Stimulated activated effector memory CD8-positive, alpha-beta T cell treated with anti-CD3 and anti-CD28 coated beads, Interleukin-12 subunit alpha, Interleukin-12 subunit beta, amount 100 ng/mL, for 72 hours (primary cell): Measurements from ENCODE around the gene IRF1.
A peak's percentile ranks its signal among the peaks of the same experiment; 100 is the strongest.
"Not testable (repeated sequence)": the region's sequence is repeated elsewhere in the genome, so short reads cannot be mapped to it uniquely, and the experiment has no call there.

Experiments used
- ATAC-seq: fragments of 150-1000 bp; cut with Tn5 transposase; 2 replicates; pipeline ENCODE4 v1.10.0; 2021
- DNase-seq, 2 donors: peaks; one replicate each; pipeline ENCODE4 v3.0.0; 2021 to 2022; ENCODE audit warnings: low spot score in 2 of 2
- H3K27ac Mint-ChIP-seq: one replicate; pipeline ENCODE4 v1.8.0; 2022; ENCODE audit warnings: mild to moderate bottlenecking, mixed read lengths
- H3K36me3 Mint-ChIP-seq: one replicate; pipeline ENCODE4 v1.8.0; 2022; ENCODE audit warnings: mild to moderate bottlenecking, mixed read lengths
- H3K4me1 Mint-ChIP-seq: one replicate; pipeline ENCODE4 v1.8.0; 2022; ENCODE audit warnings: mixed read lengths
- H3K4me3 Mint-ChIP-seq: one replicate; pipeline ENCODE4 v1.8.0; 2022; ENCODE audit warnings: mild to moderate bottlenecking, mixed read lengths
- H3K9me3 Mint-ChIP-seq: one replicate; pipeline ENCODE4 v1.8.0; 2022; ENCODE audit warnings: mixed read lengths

The IRF1 gene, protein sequence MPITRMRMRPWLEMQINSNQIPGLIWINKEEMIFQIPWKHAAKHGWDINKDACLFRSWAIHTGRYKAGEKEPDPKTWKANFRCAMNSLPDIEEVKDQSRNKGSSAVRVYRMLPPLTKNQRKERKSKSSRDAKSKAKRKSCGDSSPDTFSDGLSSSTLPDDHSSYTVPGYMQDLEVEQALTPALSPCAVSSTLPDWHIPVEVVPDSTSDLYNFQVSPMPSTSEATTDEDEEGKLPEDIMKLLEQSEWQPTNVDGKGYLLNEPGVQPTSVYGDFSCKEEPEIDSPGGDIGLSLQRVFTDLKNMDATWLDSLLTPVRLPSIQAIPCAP

DNA sequence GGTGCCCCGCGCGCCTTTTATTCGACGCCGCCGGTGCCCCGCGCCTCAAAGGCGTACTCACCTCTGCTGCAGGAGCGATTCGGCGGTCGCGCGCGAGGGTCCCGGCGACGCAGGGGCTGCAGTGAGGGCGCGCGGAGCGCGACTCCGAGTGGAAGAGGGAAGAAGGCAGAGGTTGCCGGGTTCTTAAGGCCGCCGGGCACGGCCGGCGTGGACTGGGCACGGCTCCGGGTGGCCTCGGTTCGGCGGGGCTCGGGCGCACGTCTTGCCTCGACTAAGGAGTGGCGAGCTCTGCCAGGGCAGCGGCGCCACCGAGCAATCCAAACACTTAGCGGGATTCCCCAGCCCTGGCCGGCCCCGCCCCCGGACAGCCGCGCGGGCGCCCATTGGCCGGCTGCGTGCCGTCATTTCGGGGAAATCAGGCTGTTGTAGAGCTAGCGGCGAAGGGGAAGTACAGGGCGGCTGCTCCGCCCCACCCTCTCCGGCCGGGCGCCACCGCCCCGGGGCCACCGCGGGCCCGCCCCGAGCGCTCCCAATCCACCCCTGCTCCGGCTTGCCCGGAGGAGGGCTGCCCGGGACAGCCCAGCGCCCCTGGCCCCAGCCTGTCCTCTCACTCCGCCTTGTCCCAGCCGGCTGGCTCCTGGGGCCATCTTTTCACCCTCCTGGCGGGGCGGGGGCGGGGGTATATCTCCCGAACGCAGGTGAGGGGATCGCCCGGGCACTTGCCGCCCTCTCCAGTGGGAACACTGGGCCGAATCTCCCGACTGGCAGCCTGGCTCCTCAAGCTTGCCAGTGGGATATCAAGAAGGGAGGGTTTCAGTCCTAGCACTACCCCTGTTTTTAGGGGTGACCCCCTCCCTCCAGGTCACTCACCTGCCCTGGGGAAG is at the start of gene IRF1:
TSS of gene IRF1 (minus strand) at position 290 of the 884 bp plus-strand sequence. CDS start 1,295 bp downstream, outside the sequence.
- Mint-ChIP-seq H3K27ac (peak within 1 kb of the TSS; percentile 97), H3K4me3 (peak within 1 kb of the TSS; percentile 92), H3K9me3 (no peaks in the 10 kb centered on the region), H3K36me3 (peaks cover 79% of the 10 kb centered on the region), H3K4me1 (peaks cover 76% of the 10 kb centered on the region)
- DNase-seq (peak; percentile 99 to 100), ATAC-seq (peak; percentile 79)

DNA sequence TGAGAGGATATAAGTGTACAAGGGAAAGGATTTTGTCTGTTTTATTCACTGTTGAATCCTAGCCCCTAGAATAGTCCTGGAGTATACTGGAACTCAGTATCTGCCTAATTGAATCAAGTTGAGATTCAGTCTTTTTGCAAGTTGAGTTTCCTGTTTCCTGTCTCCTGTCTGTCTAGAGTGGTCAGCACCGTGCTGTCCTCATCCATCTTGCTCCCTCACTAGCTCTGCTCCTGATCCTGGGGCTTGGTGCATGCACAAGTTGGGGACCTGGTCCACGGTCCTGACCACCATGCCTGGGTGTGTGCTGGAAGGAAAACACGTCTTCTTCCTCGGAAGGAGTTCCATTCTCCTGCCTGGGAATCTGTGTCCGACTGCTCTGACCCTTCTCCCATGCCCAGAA is 49.6 kb upstream of the IRF1 start:
- no peak for DNase-seq
- Mint-ChIP-seq H3K36me3 (no peaks in the 10 kb centered on the region), H3K9me3 (no peaks in the 10 kb centered on the region), H3K4me3 (no peak overlapping the region), H3K27ac (peak overlapping the region; percentile 35), H3K4me1 (no peaks in the 10 kb centered on the region)
- no peak for ATAC-seq

DNA sequence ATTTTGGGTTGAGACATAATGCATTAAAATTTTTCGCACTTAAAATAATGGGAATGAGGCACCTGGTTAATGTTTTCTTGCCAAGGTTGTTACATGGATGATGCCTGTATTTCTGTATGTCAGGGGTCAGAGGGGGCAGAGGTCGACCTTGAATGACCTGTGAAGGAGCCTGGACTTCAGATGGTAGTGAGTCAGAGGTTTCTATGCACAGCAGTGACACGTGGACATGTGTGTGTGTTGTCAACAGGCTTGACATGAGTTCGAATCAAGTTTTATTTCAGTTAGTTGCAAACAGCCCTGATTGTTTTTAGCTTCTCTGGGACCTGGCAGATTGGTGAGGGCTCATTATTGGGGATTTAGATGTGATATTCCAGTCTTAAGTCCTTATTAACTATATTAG is 49.1 kb upstream of the IRF1 start:
- Mint-ChIP-seq H3K4me3 (no peak overlapping the region), H3K9me3 (no peaks in the 10 kb centered on the region), H3K4me1 (no peaks in the 10 kb centered on the region), H3K36me3 (no peaks in the 10 kb centered on the region), H3K27ac (peak overlapping the region; percentile 35)
- DNase-seq = no peak
- ATAC-seq = no peak

DNA sequence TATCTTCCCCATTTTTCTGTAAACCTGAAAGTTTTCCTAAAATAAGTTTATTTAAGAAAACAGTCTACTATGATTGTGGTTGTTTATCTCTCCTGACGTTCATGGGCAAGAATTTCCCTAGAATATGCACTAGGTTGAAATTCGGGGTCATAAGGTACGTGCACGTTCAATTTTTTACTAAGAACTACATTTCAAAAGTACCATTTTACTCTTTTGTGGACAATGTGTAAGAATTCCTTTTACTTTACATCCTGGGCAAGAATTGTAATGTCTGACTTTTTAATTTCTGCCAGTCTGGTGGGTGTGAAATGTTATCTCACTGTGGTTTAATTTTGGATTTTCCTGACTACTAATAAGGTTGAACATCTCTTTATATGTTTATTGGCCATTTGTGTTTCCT is 40.4 kb upstream of the IRF1 start:
- peak; percentile 53 for ATAC-seq
- DNase-seq = peak in 1 of 2 donors; percentile 40

DNA sequence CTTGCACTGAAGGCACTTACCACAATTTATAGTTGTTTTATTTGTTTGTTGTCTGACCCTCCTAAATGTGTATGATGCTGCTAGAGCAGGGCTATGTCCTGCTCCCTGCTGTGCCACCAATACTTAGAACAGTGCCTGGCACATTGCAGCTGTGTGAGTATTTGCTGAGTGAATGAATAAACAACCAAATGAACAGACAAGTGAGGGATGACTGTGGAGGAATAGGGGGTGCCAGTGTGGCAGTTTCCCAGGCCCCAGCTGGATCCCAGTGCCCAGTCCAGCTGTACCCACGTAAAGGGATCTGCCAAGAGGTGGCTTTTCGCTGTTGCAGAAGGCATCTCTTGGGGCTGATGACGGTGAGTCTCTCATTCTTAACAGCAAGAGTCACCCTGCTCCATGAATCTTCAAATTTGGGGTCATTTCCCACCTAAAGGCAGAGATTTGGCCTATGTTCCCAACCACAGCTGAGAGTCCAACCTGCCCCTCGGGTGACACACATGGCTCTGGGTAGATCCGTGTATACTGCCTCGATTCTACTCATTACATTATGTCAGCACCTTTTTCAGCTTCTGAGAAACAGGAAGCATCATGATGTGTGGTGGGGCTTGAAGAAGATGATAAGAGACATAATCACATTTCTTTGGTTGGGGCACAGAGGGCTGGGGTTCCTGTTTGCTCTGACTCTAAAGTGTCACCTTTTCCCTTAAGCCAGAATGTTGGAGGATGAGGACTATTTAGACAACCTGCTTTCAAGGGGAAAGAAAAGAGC is 38.5 kb upstream of the IRF1 start:
- Mint-ChIP-seq H3K9me3 (no peaks in the 10 kb centered on the region), H3K27ac (no peak overlapping the region), H3K4me3 (no peak overlapping the region), H3K36me3 (no peaks in the 10 kb centered on the region), H3K4me1 (peaks cover 62% of the 10 kb centered on the region)
- DNase-seq = no peak
- peak; percentile 74 for ATAC-seq

More for the DNA sequence above, 40.4 kb upstream of the IRF1 start:
- peak overlapping the region; percentile 27 for H3K27ac Mint-ChIP-seq
- peak overlapping the region; percentile 13 for H3K4me3 Mint-ChIP-seq
- H3K4me1 Mint-ChIP-seq = peaks cover 49% of the 10 kb centered on the region
- no peaks in the 10 kb centered on the region for H3K9me3 Mint-ChIP-seq
- H3K36me3 Mint-ChIP-seq = no peaks in the 10 kb centered on the region

DNA sequence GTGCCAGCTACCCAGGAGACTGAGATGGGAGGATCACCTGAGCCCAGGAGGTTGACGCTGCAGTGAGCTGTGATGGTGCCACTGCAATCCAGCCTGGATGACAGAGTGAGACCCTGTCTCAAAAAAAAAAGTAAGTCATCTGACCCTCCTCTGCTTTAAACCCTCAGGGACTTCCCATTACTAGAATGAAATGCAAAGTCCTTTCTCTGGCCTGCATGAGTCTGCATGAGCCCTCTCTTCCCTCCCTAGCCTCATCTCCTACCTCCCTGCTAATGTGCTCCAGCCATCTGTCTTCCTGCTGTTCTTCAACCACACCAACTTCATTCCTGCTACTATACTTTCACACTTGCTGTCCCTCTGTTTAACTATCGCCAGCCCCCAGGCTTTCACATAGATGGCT is 37.4 kb upstream of the IRF1 start:
- Mint-ChIP-seq H3K4me1 (peaks cover 62% of the 10 kb centered on the region), H3K27ac (no peak overlapping the region), H3K36me3 (no peaks in the 10 kb centered on the region), H3K9me3 (no peaks in the 10 kb centered on the region), H3K4me3 (no peak overlapping the region)
- DNase-seq (no peak), ATAC-seq (no peak)

DNA sequence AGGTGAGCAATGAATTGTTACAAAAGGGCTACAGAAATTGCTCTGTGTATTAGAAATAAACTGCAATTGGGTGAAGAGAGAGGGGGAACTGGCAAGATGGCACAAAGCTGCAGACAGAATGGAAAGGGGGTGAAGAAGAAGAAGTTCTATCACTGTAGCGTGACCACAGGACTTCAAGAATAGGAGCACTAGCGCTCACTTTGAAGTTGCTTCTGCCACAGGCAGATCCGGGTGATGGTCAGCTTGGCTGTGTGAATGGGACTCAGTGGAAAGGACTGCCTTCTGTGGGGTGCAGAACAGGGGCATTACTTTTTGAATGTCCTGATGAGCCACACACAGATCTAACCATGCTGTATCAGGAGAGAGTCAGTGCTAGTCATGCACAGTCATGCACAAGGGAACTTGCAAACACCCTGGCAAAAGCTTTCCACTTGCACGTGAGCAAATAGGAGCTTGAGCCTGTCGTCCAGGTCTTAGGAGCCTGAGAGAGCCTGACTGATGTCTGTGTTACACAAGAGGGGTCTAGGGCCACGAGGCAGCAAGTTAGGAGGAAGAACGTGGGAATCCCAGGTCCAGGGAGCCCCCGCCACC is 36.5 kb upstream of the IRF1 start:
- no peaks in the 10 kb centered on the region for H3K36me3 Mint-ChIP-seq
- H3K27ac Mint-ChIP-seq = peak overlapping the region; percentile 6
- ATAC-seq (no peak), DNase-seq (no peak)
- no peak overlapping the region for H3K4me3 Mint-ChIP-seq
- H3K4me1 Mint-ChIP-seq = peaks cover 59% of the 10 kb centered on the region
- no peaks in the 10 kb centered on the region for H3K9me3 Mint-ChIP-seq

DNA sequence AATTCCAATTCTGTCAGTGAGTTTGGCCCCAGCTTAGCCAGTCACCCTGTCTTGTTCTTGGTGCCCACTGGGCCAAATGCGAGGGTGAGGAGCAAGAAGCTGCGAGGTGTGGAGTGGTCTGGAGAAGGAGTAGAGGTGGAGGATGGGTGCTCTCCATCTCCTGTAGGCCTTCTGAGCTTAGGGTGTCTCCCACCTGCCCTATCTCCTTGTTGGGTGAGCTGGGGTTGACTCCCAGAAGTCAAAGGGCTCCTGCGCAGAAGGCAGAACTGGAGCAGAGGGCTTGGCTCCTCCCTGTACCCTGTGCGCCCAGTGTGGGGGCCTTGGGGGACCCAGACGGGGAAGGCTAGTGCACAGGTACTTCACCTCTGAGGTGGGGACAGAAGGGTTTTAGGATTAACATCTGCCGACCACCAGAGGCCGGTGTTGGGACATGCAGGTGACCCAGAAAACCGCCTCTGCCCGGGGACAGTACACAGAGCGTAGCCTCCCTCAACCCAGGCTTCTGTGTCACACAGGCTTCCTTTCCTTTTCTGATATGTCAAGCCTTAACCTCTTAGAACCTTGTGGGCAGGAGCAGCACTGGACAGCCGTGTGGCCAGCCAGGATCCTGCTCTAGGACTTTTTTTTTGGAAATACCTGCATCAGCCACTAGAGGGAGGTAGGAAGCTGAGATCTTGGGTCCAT is 35.9 kb upstream of the IRF1 start:
- ATAC-seq (peak; percentile 46), DNase-seq (peak; percentile 51 to 82)
- H3K27ac Mint-ChIP-seq = peak overlapping the region; percentile 6
- no peaks in the 10 kb centered on the region for H3K36me3 Mint-ChIP-seq
- peaks cover 53% of the 10 kb centered on the region for H3K4me1 Mint-ChIP-seq
- H3K4me3 Mint-ChIP-seq = no peak overlapping the region
- H3K9me3 Mint-ChIP-seq = no peaks in the 10 kb centered on the region

DNA sequence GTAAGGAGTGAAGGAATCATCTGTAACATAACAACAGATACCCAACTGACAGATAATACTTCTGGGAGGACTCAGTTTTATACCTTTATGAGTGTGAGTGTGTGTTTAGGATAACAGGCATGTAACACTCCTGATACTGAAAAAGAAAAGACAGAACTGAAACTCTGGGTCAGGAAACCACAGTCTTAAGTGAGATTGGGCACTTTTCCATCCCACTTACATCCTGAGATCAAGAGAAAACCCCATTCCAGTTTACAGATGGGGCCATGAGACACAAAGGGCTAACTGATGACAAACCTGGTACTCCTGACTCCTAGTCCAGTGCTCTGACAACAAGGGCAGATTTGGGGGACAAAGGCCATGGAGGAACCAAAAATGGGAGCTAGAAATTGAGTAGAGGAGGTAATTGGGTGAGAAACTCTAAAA is 34.7 kb upstream of the IRF1 start:
- peak; percentile 86 for ATAC-seq
- Mint-ChIP-seq H3K4me3 (peak overlapping the region; percentile 22), H3K9me3 (no peaks in the 10 kb centered on the region), H3K4me1 (peaks cover 45% of the 10 kb centered on the region), H3K27ac (peak overlapping the region; percentile 77), H3K36me3 (no peaks in the 10 kb centered on the region)
- no peak for DNase-seq

DNA sequence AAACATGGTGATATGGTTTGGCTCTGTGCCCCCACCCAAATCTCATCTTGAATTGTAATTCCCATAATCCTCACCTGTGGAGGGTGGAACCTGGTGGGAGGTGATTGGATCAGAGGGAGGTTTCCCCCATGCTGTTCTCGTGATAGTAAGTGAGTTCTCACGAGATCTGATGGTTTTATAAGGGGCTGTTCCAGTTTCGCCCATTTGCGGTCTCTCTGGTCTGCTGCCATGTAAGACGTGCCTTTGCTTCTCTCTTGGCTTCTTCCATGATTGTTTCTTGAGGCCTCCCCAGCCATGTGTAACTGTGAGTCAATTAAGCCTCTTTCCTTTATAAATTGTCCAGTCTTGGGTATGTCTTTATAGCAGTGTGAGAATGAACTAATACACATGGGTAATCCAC is 34.3 kb upstream of the IRF1 start:
- DNase-seq, ATAC-seq, H3K9me3 Mint-ChIP-seq, H3K36me3 Mint-ChIP-seq: not testable (repeated sequence)
- Mint-ChIP-seq H3K4me1 (peaks cover 45% of the 10 kb centered on the region), H3K4me3 (peak overlapping the region; percentile 22), H3K27ac (peak overlapping the region; percentile 77)

DNA sequence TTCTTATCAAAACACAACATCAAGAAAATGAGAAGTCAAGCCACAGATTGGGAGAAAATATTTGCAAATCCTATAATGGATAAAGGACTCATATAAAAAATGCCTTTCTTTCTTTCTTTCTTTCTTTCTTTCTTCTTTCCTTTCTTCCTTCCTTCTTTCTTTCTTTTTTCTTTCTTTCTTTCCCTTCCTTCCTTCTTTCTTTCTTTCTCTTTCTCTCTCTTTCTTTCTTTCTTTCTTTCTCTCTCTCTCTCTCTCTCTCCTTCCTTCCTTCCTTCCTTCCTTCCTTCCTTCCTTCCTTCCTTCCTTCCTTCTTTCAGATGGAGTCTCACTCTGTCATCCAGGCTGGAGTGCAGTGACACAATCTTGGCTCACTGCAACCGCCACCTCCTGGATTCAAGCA is 31.5 kb upstream of the IRF1 start:
- H3K4me3 Mint-ChIP-seq, ATAC-seq, H3K36me3 Mint-ChIP-seq, H3K9me3 Mint-ChIP-seq, DNase-seq, H3K27ac Mint-ChIP-seq: not testable (repeated sequence)
- peaks cover 24% of the 10 kb centered on the region for H3K4me1 Mint-ChIP-seq

DNA sequence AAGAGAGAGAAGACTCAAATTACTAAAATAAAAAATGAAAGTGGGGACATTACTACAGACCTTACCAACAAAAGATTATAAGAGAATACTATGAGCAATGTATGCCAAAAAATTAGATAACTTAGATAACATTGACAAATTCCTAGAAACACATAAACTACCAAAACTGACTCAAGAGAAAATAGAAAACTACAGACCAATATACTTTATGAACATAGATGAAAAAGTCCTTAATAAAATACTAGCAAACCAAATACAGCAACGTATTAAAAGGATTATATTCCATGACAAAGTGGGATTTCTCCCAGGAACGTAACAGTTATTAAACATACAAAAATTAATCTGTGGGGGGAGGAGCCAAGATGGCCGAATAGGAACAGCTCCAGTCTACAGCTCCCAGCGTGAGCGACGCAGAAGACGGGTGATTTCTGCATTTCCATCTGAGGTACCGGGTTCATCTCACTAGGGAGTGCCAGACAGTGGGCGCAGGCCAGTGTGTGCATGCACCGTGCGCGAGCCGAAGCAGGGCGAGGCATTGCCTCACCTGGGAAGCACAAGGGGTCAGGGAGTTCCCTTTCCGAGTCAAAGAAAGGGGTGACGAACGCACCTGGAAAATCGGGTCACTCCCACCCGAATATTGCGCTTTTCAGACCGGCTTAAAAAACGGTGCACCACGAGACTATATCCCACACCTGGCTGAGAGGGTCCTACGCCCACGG is 23.2 kb upstream of the IRF1 start:
- H3K9me3 Mint-ChIP-seq = not testable (repeated sequence)

DNA sequence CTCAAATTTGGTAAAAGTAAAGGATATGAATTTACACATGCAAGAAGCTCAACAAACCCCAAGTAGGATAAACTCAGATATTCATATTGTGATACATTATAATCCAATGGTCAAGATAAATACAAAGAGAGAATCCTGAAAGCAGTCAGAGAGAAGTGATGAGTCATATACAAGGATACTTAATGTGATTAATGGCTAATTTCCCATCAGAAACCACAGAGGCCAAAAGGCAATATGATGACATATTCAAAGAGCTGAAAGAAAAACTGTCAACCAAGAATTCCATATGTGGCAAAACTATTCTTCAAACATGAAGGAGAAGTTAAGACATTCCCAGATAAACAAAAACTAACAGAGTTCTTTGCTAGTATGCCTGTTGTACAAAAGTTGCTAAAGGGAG is 19.5 kb upstream of the IRF1 start:
- Mint-ChIP-seq H3K36me3 (no peaks in the 10 kb centered on the region), H3K9me3 (peaks cover 3% of the 10 kb centered on the region), H3K4me1 (peaks cover 25% of the 10 kb centered on the region), H3K4me3 (no peak overlapping the region), H3K27ac (no peak overlapping the region)
- no peak for ATAC-seq
- no peak for DNase-seq

More for the DNA sequence above, 23.2 kb upstream of the IRF1 start:
- H3K27ac Mint-ChIP-seq, ATAC-seq, DNase-seq, H3K36me3 Mint-ChIP-seq, H3K4me3 Mint-ChIP-seq: not testable (repeated sequence)
- peaks cover 22% of the 10 kb centered on the region for H3K4me1 Mint-ChIP-seq
